ENCODE measurements around the gene PDE7B. TPM values are rescaled to one million over a fixed set of nuclear protein-coding genes. Genes with fewer than 3 reads are reported as not detected.
"Not testable (repeated sequence)": the region's sequence is repeated elsewhere in the genome, so short reads cannot be mapped to it uniquely, and the experiment has no call there.

PDE7B gene
- total RNA-seq, 1 donor from 2014 or later: 5.7 TPM

DNA sequence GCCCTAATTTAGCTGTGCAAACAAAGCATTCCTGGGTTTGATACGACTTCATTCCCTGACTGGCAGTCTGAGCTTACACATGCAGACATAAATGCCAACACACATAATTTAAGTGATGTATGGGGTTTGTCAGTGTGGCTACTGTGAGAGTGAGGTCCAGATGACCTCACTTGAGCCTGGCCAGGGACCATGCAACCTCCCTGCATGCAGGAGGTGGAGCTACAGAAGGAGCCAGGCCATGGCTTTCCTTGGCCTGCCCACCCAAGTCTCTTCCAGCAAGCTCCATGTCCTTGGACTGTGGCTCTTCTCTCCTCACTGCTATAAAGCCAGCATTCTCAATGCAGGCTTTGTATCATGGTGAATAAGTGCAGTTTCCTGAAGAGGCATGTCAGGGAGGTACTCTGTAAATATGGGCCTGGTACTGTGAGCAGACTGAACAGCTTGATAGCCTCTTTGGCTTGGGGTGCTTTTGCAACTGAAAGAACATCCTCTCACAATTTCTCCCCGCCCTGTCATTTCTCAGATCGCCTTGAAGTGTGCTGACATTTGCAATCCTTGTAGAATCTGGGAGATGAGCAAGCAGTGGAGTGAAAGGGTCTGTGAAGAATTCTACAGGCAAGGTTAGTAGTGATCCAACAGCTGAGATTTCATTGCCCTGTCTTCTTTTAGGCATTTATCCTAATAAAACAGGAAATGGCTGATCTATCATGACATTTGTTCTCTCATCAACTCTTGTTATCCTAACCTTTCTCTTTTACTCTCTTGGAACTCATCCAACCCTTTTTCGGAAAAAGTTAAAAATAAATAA is 329.4 kb downstream of the PDE7B start:
- DNase-seq (ENCODE audit: low spot score): no peak

GRCh38 chr6:136181512-136181833 is 330.0 kb downstream of the PDE7B start:
- DNase-seq (ENCODE audit: low spot score): no peak

DNA sequence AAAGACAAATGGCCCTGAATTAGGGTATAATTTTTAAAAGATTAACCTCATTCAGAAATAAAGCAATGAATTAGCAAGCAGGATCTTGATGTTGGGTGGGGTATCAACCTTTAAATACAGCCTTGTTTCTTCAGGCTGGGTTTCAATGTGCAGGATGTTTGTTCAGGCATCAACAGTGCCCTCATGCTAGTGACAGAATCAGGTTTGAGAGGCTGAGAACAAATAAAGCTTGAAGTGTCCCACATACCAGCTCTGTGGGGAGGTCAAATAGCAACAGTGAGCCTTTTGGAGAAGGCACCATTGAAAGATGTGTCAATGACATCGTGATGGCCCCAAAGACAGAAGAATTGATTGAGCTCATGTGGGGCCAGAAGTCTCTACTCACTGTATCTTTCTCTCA is 330.4 kb downstream of the PDE7B start:
- DNase-seq (ENCODE audit: low spot score): no peak

DNA sequence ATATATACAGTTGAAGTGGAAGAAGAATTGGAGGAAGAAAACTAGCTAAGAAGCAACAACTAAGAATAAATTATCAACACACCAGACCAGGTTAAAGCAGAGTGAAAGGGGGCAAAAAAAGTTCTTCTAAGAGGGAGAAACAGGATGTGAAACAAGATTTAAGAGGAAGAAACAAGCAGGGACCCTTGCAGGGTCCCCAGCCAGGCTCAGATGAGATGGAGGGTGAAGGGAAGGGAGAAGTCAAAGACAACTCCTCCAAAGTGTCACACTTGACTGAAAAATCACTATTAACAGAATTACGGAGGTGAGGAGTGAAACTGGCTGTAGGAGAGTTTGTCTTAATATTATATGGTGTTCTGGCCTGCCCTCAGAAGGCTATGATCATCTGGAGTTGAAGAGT is 333.2 kb downstream of the PDE7B start:
- no peak for DNase-seq (ENCODE audit: low spot score)

- DNase-seq (ENCODE audit: low spot score): no peak
Observed at GRCh38 chr6:136186363-136186762, 334.9 kb downstream of the PDE7B start.

- DNase-seq (ENCODE audit: low spot score): no peak
Observed at GRCh38 chr6:136188486-136188885, 337.0 kb downstream of the PDE7B start.

- DNase-seq (ENCODE audit: low spot score): no peak
Observed at GRCh38 chr6:136189104-136189503, 337.6 kb downstream of the PDE7B start.

DNA sequence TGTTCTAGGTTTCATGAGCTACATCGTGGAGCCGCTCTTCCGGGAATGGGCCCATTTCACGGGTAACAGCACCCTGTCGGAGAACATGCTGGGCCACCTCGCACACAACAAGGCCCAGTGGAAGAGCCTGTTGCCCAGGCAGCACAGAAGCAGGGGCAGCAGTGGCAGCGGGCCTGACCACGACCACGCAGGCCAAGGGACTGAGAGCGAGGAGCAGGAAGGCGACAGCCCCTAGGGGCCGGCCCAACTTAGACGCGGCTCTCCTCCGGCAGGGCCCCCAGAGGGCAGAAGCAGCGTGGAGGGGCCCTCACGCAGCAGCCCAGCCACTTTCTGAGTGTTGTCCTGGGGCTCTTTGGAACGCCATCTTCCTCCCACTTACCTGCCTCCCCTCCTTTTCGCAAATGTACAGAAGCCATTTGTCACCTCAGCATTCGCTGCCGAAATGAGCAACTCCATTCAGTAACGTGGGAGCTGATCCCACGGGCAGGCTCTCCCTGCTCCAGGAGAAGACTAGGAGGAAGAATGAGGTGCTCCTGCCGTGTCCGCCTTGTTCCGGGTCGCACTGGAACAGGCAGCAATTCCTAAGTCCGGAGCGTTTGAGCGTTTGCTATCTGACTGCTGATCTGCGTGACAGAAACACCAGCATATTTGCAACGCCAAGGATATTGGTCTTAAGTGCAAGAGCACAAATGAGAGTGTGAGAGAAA is 340.3 kb downstream of the PDE7B start:
- no peak for DNase-seq (ENCODE audit: low spot score)

GRCh38 chr6:136192902-136193301 is 341.4 kb downstream of the PDE7B start:
- DNase-seq (ENCODE audit: low spot score): no peak

- no peak for DNase-seq (ENCODE audit: low spot score)
Observed at GRCh38 chr6:136201732-136202131, 350.2 kb downstream of the PDE7B start.

- DNase-seq (ENCODE audit: low spot score): no peak
Observed at GRCh38 chr6:136208783-136209182, 357.3 kb downstream of the PDE7B start.

DNA sequence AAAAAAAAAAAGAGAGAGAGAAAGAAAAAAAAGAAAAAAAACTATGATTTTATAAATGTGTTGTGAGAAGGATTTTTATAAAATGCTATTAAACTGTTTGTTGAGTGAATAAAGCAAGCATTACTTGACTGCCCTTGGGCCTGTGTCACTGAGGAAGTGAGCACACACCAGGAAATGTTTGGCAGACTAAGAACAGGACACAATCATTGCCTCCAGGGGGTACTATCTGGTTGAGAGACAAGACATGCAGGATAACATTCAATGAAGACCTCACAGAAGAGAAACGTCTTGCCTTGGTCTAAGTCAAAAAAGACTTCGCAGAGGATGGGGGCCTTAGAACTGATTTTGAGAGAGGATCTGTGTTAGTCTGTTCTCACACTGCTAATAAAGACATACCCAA is 358.0 kb downstream of the PDE7B start:
- no peak for DNase-seq (ENCODE audit: low spot score)

DNA sequence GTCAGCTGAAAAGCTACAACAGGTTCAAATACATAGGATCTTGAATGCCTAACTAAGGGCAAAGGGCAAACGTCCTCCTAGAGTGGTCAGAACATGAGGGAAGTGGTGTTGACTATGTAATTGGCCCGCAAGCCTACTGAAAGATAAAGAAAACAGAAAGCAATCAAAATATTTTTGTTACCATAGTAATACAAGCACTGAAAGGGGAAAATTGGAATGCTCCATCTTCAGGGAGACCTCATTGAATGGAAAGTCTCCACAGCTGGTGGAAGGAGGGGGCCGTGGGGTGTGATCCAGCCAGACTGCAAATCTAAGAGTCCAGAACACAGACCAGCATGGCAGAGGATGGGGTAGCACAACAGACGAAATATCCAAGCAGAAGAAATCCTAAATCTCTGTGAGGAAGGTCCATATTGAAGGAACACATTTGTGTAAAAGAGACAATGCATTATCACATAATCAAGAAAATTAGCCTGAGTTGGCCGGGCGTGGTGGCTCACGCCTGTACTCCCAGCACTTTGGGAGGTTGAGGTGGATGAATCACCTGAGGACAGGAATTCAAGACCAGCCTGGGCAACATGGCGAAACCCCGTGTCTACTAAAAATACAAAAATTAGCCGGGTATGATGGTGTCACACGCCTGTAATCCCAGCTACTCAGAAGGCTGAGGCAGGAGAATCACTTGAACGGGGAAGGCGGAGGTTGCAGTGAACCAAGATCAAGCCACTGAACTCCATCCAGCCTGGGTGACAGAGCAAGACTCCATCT is 359.1 kb downstream of the PDE7B start:
- no peak for DNase-seq (ENCODE audit: low spot score)

DNA sequence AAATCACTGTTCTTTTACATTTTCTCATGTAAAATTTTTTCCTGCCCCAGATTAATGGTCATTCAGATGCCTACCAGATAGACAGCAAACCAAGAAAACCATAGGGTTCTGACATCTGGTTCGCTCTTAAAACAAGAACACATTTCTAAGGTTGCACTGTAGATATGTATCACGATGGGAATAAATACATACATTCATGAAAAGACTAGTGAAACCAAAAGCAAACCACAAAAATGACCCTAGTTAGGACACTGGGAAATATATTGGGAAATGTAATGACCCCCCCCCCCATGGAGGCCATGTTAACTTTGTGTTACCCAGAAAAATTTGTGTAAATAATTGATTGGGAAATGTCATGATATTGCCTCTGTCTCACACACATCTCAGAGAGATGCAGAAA is 361.1 kb downstream of the PDE7B start:
- DNase-seq (ENCODE audit: low spot score): no peak

GRCh38 chr6:136213012-136213539 is 361.6 kb downstream of the PDE7B start:
- DNase-seq (ENCODE audit: low spot score): no peak

DNA sequence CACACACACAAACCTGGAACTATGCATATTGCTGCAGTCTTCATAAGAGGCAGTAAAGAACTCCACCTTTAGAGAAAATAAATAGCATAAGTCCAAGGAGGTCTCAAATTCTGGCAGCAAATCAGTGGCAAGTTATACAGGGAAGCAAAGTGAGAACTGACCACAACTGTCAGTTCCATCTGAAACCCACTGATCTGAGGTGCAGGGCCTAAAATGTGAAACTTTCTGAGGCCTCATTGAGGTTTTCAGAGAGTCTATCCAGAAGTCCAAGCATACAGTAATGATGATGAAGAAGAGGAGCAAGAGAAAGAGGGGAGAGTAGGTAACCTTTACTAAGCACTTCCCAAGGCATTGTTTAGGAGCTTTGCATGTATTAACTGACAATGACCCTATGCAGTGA is 362.4 kb downstream of the PDE7B start:
- no peak for DNase-seq (ENCODE audit: low spot score)

DNA sequence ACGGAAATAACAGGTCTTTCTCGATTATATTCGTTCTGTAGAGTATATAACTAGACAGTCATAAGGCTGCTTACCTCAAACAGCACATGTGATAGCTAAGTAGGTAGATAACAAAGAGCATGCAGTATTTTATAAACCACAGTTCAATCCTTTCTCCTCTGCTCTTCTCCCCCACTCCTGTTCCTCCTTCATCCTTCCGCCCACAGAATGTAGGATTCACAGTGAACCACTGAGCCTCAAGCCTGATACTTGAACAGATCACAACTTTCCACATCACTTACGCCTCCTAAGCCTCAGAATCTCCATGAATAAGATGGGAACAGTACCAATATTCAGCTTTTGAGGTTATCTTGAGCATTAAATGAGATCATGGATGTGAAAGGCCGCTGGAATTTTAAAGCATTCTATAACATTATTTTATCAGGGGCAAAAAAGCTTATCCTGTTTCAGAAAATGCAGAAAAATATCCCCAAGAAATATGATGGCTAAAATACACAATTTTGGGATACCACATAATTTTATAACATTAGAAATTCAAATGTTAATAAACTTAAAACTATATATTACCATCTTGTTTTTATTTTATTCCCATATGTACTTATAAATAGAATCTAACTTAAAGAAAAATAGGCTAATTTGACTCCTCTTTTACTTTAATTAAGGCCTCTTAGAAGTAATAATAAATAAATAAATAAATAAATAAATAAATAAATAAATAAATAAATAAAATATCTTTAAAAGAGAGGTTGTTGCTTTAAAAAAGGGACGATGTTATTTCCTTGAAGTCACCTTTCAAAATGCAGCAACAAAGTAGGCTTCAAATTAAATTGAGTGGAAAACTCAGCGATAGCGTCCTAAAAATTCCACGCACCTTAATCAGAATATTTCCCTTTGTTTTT is 365.3 kb downstream of the PDE7B start:
- no peak for DNase-seq (ENCODE audit: low spot score)

GRCh38 chr6:136224974-136225373 is 373.5 kb downstream of the PDE7B start:
- DNase-seq (ENCODE audit: low spot score): not testable (repeated sequence)

DNA sequence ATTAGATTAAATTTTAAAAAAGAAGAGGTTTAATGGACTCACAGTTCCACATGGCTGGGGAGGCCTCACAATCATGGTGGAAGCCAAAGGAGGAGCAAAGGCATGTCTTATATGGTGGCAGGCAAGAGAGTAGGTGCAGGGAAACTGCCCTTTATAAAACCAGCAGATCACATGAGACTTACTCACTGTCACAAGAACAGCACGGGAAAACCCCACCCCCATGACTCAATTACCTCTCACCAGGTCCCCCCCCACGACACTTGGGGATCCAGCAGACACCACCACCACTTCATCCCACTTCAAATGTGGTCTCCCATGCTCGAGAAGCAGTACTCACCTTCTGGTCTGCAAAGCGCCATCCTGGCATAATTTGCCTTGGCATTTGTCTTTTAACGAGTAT is 374.0 kb downstream of the PDE7B start:
- DNase-seq (ENCODE audit: low spot score): no peak

DNA sequence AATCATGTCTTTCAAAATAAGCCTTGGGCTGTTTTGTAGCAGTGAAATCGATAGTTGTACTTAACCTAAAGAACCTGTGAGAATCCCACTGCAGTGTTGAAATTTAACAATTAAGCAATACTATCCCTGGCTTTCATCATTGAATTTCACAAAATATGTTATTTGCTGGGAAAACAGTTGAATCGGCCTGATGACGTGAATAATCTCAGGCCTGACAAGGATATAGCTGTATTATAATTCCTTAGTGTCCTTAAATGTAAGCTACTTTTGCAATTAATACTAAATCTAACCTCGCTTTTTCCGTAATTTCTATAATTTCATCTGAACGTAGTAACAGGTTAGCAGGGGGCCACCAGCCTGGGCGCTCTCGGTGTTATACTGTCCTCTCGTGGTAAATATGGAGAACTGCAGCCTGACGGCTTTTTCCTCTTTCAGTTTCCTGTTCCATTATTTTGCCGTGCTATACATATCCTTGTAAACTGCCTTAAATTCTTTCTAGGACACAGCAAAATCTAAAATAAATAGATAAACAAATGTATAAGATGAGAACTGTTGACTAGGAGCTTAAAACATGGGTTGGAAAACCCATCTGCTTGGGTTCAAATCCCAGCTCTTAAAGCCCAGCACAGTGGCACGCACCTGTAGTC is 374.6 kb downstream of the PDE7B start:
- peak; percentile 53 for DNase-seq (ENCODE audit: low spot score)

Measured in mucosa of gallbladder (tissue), 1 donor.